Left lung (tissue), 10 donors: ENCODE results near the gene VENTX. TPM values are rescaled to one million over a fixed set of nuclear protein-coding genes. Genes with fewer than 3 reads are reported as not detected.
A peak's percentile ranks its signal among the peaks of the same experiment; 100 is the strongest.
"Not testable (repeated sequence)": the region's sequence is repeated elsewhere in the genome, so short reads cannot be mapped to it uniquely, and the experiment has no call there.

Experiments used
- ATAC-seq: fragments of 200-7000 bp; cut with Tn5 transposase; one replicate; pipeline ENCODE4 v1.9.1; 2020; ENCODE audit warnings: moderate library complexity
- DNase-seq, 4 donors: peaks; one replicate each; pipeline ENCODE4 v3.0.0-alpha.2; 2013 to 2020
- H3K27ac ChIP-seq, 2 donors: fragments of 200-600 bp; sonication (generic) in 1 of 2; one replicate each; pipeline versions ENCODE4 v1.5.0 to v1.8.0; 2020 to 2021
- H3K27me3 ChIP-seq, 2 donors: fragments of 200-600 bp; sonication (generic) in 1 of 2; one replicate each; pipeline versions ENCODE4 v1.5.0 to v1.8.0; 2020 to 2021
- H3K36me3 ChIP-seq, 2 donors: fragments of 200-600 bp; sonication (generic) in 1 of 2; one replicate each; pipeline versions ENCODE4 v1.5.0 to v1.8.0; 2020 to 2021
- H3K4me1 ChIP-seq, 2 donors: fragments of 200-600 bp; one replicate each; pipeline ENCODE4 v1.8.0; 2021
- H3K4me3 ChIP-seq, 2 donors: fragments of 200-600 bp; sonication (generic) in 1 of 2; one replicate each; pipeline versions ENCODE4 v1.5.0 to v1.8.0; 2020 to 2021; ENCODE audit warnings: mild to moderate bottlenecking in 1 of 2
- H3K9me3 ChIP-seq, 2 donors: fragments of 200-600 bp; sonication (generic) in 1 of 2; one replicate each; pipeline versions ENCODE4 v1.5.0 to v1.8.0; 2020 to 2021
- CTCF ChIP-seq, 2 donors: fragments of 200-600 bp; sonication (generic) in 1 of 2; IDR thresholded peaks; one replicate each; pipeline versions ENCODE4 v1.5.0 to v1.8.0; 2021; ENCODE audit warnings: antibody characterized with exemption in 2 of 2
- intact Hi-C, 2 donors: fragments of 100-400 bp; cut with DNase I; formaldehyde crosslinking; loops; one replicate each; pipeline versions ENCODE4 v1.11.2 to v1.14.2; 2022
- polyA plus RNA-seq, 6 donors: library from polyadenylated mRNA; unstranded; fragments of 120-200 nt; gene quantifications; one replicate each; pipeline ENCODE4 v1.2.1, GENCODE V29; 2013; ENCODE audit not compliant: insufficient read length in 6 of 6
- total RNA-seq, 2 donors: library from RNA; stranded (reverse); fragmentation: NEBNext Ultra II Directional; extraction: Animal tissue kit (Norgen Biotek cat#: 25700); gene quantifications; one replicate each; pipeline ENCODE4 v1.2.1, GENCODE V29; 2021
- donor health status: DM: no; HTN: yes; CAD: no.
- donor health status: DM: no; HTN: no; CAD: no.

Gene VENTX
- total and polyA plus RNA-seq, 8 donors = 0.14 to 4.1 (median 0.25) TPM

GRCh38 chr10:133219782-133220181, 17.9 kb upstream of the VENTX start:
- H3K4me1 ChIP-seq = no peaks in the 10 kb centered on the region
- peaks cover 0 to 48% of the 10 kb centered on the region in 2 donors for H3K27me3 ChIP-seq
- no peaks in the 10 kb centered on the region for H3K36me3 ChIP-seq
- intact Hi-C loops = no loop called here
- no peak overlapping the region for H3K4me3 ChIP-seq
- ATAC-seq (no peak), DNase-seq (no peak)
- no peak overlapping the region for H3K27ac ChIP-seq
- H3K9me3 ChIP-seq = no peaks in the 10 kb centered on the region
- no peak for TF ChIP-seq CTCF (IDR thresholded peaks at IDR 0.05)

- no peak for TF ChIP-seq CTCF (IDR thresholded peaks at IDR 0.05)
- no peak overlapping the region for H3K27ac ChIP-seq
- intact Hi-C loops = no loop called here
- H3K4me1 ChIP-seq = no peaks in the 10 kb centered on the region
- H3K36me3 ChIP-seq = no peaks in the 10 kb centered on the region
- H3K27me3 ChIP-seq = peaks cover 0 to 54% of the 10 kb centered on the region in 2 donors
- ATAC-seq (no peak), DNase-seq (no peak)
- no peaks in the 10 kb centered on the region for H3K9me3 ChIP-seq
- no peak overlapping the region for H3K4me3 ChIP-seq
These were observed 16.3 kb upstream of the VENTX start for GRCh38 chr10:133221331-133221730.

GRCh38 chr10:133221756-133222155, 15.9 kb upstream of the VENTX start:
- DNase-seq, H3K4me1 ChIP-seq, intact Hi-C loops, H3K36me3 ChIP-seq, ATAC-seq, H3K4me3 ChIP-seq, H3K27ac ChIP-seq, H3K9me3 ChIP-seq: not testable (repeated sequence)
- H3K27me3 ChIP-seq = peaks cover 0 to 58% of the 10 kb centered on the region in 2 donors

GRCh38 chr10:133224076-133224475, 13.6 kb upstream of the VENTX start:
- Histone ChIP-seq H3K27ac (no peak overlapping the region), H3K27me3 (peaks cover 11 to 70% of the 10 kb centered on the region in 2 donors), H3K9me3 (no peaks in the 10 kb centered on the region), H3K4me1 (no peaks in the 10 kb centered on the region), H3K36me3 (no peaks in the 10 kb centered on the region), H3K4me3 (no peak overlapping the region)
- ATAC-seq (no peak), DNase-seq (no peak)
- intact Hi-C loops = no loop called here
- no peak for TF ChIP-seq CTCF (IDR thresholded peaks at IDR 0.05)

- H3K4me3 ChIP-seq = peak overlapping the region in 1 of 2 donors; percentile 7
- no peak for TF ChIP-seq CTCF (IDR thresholded peaks at IDR 0.05)
- no peaks in the 10 kb centered on the region for H3K9me3 ChIP-seq
- no peaks in the 10 kb centered on the region for H3K36me3 ChIP-seq
- ATAC-seq = peak; percentile 92
- H3K27me3 ChIP-seq = peaks cover 19 to 70% of the 10 kb centered on the region in 2 donors
- intact Hi-C loops = no loop called here
- peak in 2 of 4 donors; percentile 35 to 64 for DNase-seq
- H3K4me1 ChIP-seq = peaks cover 0 to 2% of the 10 kb centered on the region in 2 donors
- H3K27ac ChIP-seq = no peak overlapping the region
These were observed 12.8 kb upstream of the VENTX start for GRCh38 chr10:133224756-133225372.

GRCh38 chr10:133225707-133226191, 11.9 kb upstream of the VENTX start:
- Histone ChIP-seq H3K27ac (no peak overlapping the region), H3K4me1 (peaks cover 0 to 11% of the 10 kb centered on the region in 2 donors), H3K36me3 (no peaks in the 10 kb centered on the region), H3K4me3 (no peak overlapping the region), H3K9me3 (no peaks in the 10 kb centered on the region), H3K27me3 (peaks cover 27 to 71% of the 10 kb centered on the region in 2 donors)
- no peak for TF ChIP-seq CTCF (IDR thresholded peaks at IDR 0.05)
- DNase-seq = no peak
- ATAC-seq = no peak
- intact Hi-C loops = no loop called here
